NK-92 (cell line): ENCODE measurements around the gene UBE2V1.
A peak's percentile ranks its signal among the peaks of the same experiment; 100 is the strongest.
"Not testable (repeated sequence)": the region's sequence is repeated elsewhere in the genome, so short reads cannot be mapped to it uniquely, and the experiment has no call there.

Source experiments
- DNase-seq: peaks from one replicate; lab custom pipeline; 2025; ENCODE audit not compliant: unreplicated experiment; lab: John Stamatoyannopoulos, UW

Gene UBE2V1

GRCh38 chr20:50115591-50116367, 2.8 kb upstream of the UBE2V1 start:
- peak; percentile 11 for DNase-seq

- DNase-seq: no peak
These were observed 2.1 kb upstream of the UBE2V1 start for GRCh38 chr20:50115041-50115512.

GRCh38 chr20:50113420-50114224, 672 bp upstream of the UBE2V1 start:
- no peak for DNase-seq

- no peak for DNase-seq
These were observed 988 bp downstream of the UBE2V1 start for GRCh38 chr20:50111829-50112495.

GRCh38 chr20:50111120-50111828, 1.7 kb downstream of the UBE2V1 start:
- no peak for DNase-seq

GRCh38 chr20:50110141-50111047, 2.6 kb downstream of the UBE2V1 start:
- no peak for DNase-seq

- no peak for DNase-seq
These were observed 4.3 kb downstream of the UBE2V1 start for GRCh38 chr20:50108556-50109235.

- DNase-seq: no peak
These were observed 5.1 kb downstream of the UBE2V1 start for GRCh38 chr20:50107796-50108331.

- DNase-seq: no peak
These were observed 5.8 kb downstream of the UBE2V1 start for GRCh38 chr20:50107086-50107660.

GRCh38 chr20:50106669-50107068, 6.3 kb downstream of the UBE2V1 start:
- DNase-seq: not testable (repeated sequence)

GRCh38 chr20:50103464-50104107, 9.4 kb downstream of the UBE2V1 start:
- not testable (repeated sequence) for DNase-seq

- not testable (repeated sequence) for DNase-seq
These were observed 10.4 kb downstream of the UBE2V1 start for GRCh38 chr20:50102551-50102950.

- no peak for DNase-seq
These were observed 11.1 kb downstream of the UBE2V1 start for GRCh38 chr20:50101887-50102286.

- DNase-seq: no peak
These were observed 11.7 kb downstream of the UBE2V1 start for GRCh38 chr20:50101281-50101680.

GRCh38 chr20:50100552-50100951, 12.4 kb downstream of the UBE2V1 start:
- DNase-seq: no peak

GRCh38 chr20:50099565-50099991, 13.4 kb downstream of the UBE2V1 start:
- DNase-seq: no peak

- no peak for DNase-seq
These were observed 13.8 kb downstream of the UBE2V1 start for GRCh38 chr20:50099113-50099512.

GRCh38 chr20:50098259-50098658, 14.7 kb downstream of the UBE2V1 start:
- DNase-seq: no peak
